Measurements from ENCODE around the gene ABLIM2. TPM values are rescaled to one million over a fixed set of nuclear protein-coding genes. Genes with fewer than 3 reads are reported as not detected.

ABLIM2 gene
- total and polyA plus RNA-seq, 10 of the 15 experiments (the other 5 are each of a cell fraction or from before 2014, with no cell fraction given) = 0.03 to 0.15 (median 0.05) TPM; not detected in 7

DNA sequence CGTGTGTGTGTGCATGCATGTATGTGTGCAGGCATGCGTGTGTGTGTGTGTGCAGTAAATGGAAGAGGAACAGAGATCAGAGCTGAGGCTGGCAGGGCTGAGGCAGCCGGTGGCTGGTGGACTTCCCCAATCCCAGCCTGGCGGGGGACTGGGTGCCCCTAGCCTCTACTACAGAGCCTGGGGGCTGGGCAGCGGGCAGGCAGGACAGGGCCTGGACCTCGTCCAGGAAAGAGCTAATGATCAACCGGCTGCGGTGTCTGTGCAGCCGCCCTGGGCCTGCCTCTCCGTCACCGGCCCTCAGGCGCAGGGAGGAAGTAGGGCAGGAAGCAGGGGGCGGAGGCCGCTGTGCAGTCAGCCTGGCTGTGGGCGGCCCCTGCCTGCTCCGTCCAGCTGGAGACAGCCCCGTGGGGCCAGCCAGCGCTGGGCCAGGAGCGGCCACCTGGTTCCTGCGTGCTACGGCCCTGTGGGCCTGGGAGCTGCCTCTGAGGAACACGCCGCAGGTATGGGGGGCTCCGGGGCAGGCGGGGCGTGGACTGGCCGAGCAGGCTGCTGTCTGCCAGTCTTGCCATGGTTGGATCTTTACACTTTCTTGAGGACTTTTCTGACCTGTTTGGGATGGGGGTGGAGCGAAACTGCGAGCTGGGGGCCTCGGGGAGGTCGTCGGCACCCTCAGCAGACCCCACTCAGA, 40.4 kb upstream of the ABLIM2 start, which contains the start of gene SH3TC1 (continued):
- TF ChIP-seq, protein P1, sequence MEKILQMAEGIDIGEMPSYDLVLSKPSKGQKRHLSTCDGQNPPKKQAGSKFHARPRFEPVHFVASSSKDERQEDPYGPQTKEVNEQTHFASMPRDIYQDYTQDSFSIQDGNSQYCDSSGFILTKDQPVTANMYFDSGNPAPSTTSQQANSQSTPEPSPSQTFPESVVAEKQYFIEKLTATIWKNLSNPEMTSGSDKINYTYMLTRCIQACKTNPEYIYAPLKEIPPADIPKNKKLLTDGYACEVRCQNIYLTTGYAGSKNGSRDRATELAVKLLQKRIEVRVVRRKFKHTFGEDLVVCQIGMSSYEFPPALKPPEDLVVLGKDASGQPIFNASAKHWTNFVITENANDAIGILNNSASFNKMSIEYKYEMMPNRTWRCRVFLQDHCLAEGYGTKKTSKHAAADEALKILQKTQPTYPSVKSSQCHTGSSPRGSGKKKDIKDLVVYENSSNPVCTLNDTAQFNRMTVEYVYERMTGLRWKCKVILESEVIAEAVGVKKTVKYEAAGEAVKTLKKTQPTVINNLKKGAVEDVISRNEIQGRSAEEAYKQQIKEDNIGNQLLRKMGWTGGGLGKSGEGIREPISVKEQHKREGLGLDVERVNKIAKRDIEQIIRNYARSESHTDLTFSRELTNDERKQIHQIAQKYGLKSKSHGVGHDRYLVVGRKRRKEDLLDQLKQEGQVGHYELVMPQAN (conservative IDR thresholded peaks at IDR 0.05) = peak; percentile 76
- TF ChIP-seq, protein P2, sequence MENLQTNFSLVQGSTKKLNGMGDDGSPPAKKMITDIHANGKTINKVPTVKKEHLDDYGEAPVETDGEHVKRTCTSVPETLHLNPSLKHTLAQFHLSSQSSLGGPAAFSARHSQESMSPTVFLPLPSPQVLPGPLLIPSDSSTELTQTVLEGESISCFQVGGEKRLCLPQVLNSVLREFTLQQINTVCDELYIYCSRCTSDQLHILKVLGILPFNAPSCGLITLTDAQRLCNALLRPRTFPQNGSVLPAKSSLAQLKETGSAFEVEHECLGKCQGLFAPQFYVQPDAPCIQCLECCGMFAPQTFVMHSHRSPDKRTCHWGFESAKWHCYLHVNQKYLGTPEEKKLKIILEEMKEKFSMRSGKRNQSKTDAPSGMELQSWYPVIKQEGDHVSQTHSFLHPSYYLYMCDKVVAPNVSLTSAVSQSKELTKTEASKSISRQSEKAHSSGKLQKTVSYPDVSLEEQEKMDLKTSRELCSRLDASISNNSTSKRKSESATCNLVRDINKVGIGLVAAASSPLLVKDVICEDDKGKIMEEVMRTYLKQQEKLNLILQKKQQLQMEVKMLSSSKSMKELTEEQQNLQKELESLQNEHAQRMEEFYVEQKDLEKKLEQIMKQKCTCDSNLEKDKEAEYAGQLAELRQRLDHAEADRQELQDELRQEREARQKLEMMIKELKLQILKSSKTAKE (IDR thresholded peaks at IDR 0.05; ENCODE audit: low read depth, poor library complexity, severe bottlenecking) = peak; percentile 48
- TF ChIP-seq STAT1 (conservative IDR thresholded peaks at IDR 0.05) = 0 out of 2 replicates have a peak, but pooled peaks have one; percentile 12
- no peak for TF ChIP-seq NFYB (IDR thresholded peaks at IDR 0.05; ENCODE audit: insufficient read depth, low read depth, low read length)
- TF ChIP-seq, protein P3, sequence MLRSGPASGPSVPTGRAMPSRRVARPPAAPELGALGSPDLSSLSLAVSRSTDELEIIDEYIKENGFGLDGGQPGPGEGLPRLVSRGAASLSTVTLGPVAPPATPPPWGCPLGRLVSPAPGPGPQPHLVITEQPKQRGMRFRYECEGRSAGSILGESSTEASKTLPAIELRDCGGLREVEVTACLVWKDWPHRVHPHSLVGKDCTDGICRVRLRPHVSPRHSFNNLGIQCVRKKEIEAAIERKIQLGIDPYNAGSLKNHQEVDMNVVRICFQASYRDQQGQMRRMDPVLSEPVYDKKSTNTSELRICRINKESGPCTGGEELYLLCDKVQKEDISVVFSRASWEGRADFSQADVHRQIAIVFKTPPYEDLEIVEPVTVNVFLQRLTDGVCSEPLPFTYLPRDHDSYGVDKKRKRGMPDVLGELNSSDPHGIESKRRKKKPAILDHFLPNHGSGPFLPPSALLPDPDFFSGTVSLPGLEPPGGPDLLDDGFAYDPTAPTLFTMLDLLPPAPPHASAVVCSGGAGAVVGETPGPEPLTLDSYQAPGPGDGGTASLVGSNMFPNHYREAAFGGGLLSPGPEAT (IDR thresholded peaks at IDR 0.05; ENCODE audit: low read depth) = peak; percentile 84
- TF ChIP-seq NBN (IDR thresholded peaks at IDR 0.05) = peak; percentile 94
- TF ChIP-seq ATF7 (IDR thresholded peaks at IDR 0.05; ENCODE audit: low read depth) = peak; percentile 33; the same call in 1 of the 2 replicates
- no peak for TF ChIP-seq KLF5 (IDR thresholded peaks at IDR 0.05; ENCODE audit: partially characterized antibody)
- TF ChIP-seq CREM (IDR thresholded peaks at IDR 0.05; ENCODE audit: low read depth) = peak; percentile 71
- TF ChIP-seq ELK1 (IDR thresholded peaks at IDR 0.05; ENCODE audit: low read depth, low read length) = peak; percentile 64; the same call in 1 of the 2 replicates
- 0 out of 2 replicates have a peak, but pooled peaks have one; percentile 43 for TF ChIP-seq ZNF24 (IDR thresholded peaks at IDR 0.05)
- 0 out of 2 replicates have a peak, but pooled peaks have one; percentile 5 for TF ChIP-seq REST (IDR thresholded peaks at IDR 0.05; ENCODE audit: low read depth, low read length)
- TF ChIP-seq CHD2 (IDR thresholded peaks at IDR 0.05; ENCODE audit: borderline replicate concordance, low read depth, low read length) = peak; percentile 86
- TF ChIP-seq EP300 (IDR thresholded peaks at IDR 0.05; ENCODE audit: borderline replicate concordance in 1 of 2, control insufficient read depth in 1 of 2, low read depth in 2 of 2, low read length in 2 of 2) = peak; percentile 60 to 68; a peak in 3 of 4 replicates
- TF ChIP-seq CHD4 (IDR thresholded peaks at IDR 0.05) = no peak
- TF ChIP-seq KAT2A (conservative IDR thresholded peaks at IDR 0.05; ENCODE audit: control insufficient read depth, low read depth, low read length) = no peak
- TF ChIP-seq SMC3 (IDR thresholded peaks at IDR 0.05; ENCODE audit: borderline replicate concordance, low read length) = peak; percentile 9; the same call in 1 of the 2 replicates
